NCI-H146 (cell line): ENCODE measurements around the gene DSTYK.
A peak's percentile ranks its signal among the peaks of the same experiment; 100 is the strongest.

Experiments
- DNase-seq: peaks from one replicate; lab custom pipeline; 2025; lab: John Stamatoyannopoulos, UW

Gene DSTYK

DNA sequence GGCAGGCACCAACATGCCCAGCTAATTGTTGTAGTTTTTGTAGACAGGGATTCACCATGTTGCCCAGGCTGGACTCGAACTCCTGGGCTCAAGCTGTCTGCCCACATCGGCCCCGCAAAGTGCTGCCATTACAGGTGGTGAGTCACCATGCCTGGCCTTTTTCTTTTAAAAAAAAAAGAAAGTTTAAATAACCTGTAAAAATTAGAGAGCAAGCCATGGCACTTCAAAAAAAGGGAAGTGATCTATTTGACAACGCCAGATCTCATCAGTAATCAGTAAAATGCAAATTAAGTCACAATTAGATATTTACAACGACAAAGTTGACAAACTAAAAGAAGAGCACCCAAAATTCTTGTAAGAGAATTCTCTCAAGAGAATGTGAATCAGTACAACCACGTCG is 86.8 kb downstream of the DSTYK start:
- DNase-seq, result no peak

DNA sequence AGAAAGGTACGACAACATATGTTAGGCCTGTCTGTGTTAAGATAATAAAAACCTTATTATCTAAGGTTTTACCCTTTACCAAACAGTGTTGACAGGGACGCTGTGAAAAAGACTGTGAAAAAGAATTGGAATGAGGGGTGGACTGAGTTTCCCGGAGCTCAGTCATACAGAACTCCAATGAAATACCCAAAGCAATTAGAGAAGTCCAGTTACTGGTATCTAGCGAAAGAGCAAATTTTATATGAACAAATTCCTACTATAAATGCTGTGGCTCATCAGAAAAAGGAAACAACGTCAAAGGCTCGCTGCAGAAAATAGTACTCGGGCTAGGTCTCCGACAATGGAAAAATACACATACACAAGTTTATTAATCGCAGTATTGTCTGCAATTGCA is 89.0 kb downstream of the DSTYK start:
- no peak for DNase-seq

DNA sequence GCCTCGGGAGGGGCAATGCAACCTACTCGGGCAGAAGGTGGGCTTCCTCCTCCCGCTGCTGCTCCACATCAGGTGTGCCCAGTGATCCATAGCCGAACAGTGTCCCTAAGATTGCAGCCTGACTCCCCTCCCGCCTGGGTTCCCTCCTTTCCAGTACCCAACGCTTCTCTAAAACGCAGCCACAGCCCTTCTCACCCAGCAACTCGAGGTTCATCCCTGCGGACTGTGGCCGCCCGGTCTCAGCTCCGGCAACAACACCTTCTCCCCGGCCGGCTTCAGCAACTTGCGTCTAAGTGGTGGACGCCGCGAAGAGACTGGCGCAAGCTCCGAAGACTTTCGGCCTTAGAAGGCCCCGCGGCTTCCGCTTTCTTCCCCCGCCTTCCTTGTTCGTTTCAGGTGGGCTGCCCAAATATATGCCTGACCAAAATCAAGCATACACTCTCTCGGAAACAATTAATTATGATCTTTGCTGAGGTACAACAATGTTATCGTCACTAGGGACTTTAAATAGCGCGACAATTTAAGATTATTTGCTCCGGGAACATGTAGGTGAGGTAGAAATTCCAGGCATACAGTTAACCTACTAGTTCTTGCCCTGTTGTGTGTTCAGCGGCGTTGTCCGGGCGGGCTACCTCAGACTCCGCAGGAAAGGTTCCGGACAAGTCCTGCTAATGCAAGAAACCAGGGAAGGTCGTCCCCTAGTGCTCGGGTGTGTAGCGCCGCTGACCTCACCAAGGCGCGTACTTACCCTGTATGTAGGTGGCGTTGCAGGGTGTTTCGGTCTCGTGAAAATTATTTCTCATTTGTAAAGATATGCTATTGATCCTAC is 89.6 kb downstream of the DSTYK start, which contains the start of gene RBBP5:
TSS of gene RBBP5 (minus strand) at position 319 of the 829 bp plus-strand sequence. CDS start at position 214, 105 bp downstream.
- DNase-seq, result peak; percentile 96

DNA sequence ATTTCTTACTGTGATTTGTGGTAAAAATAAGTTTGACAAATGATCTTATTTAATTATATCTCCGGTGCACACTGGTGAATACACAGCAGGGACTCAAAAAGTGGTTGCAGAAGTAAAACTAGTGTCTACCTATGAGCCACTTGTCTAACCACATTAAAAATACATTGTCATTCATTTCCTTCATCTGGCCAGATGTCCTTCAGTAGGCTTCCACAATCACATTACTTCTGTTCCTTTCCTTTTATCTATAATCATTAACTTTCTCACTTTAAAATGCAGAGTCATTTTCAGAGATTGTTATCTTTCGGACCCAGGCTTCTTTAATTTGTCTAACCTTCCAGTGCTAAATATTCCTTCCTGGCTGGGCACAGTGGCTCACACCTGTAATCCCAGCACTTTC is 92.8 kb downstream of the DSTYK start:
- DNase-seq, result no peak

DNA sequence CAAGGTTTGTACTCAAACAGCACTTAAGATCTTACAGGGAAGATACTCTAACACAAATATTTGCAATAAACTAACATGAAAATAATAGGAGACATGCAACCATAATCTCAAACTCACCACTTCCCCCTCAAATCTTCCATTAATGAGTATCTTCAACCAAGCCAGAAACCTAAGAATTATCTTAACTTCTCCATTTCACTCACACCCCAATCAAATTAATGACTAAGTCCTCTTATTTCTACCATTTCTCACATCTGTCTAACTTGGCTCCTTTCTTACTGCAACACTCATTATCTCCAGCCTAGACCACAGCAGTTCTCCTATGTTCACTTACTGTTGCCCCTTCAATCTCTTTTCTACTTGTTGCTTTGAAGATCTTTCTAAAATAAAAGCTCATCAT is 100.1 kb downstream of the DSTYK start:
- DNase-seq, result no peak

DNA sequence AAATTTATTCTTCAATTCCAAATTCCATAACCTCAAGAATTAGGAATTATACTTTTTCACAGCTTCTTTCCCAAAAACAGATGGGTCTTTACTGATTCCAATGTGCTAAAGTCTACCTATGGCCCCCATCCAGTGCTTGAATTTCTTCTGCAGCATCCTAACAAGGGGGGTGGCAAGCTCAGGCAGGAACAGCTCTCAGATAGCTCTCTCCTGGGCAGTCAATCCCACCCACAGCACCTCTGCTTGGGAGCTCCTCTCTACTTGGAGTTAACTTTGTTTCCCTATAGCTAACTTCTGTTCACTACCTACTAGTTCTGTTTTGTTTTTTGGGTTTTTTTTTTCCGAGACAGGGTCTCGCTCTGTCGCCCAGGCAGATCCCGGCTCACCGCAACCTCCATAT is 101.8 kb downstream of the DSTYK start:
- DNase-seq, result no peak

DNA sequence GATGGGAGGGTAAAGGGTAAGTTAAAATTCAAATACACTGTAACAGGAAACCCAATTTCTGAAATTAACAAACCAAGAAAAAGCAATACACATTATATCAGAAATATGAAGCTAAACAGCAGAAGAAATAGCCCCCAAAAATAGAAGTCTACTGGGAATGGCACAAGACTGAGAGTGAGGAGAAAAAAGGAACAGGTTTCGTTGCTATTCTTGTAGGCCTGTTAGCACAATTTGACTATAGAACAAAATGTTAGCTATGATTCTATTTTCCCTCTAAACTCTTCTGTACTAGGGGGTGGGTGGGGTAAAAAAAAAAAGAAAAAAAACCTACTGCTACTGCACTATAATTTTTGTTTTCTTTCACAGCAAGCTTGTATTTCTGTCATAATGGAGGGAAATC is 102.2 kb downstream of the DSTYK start:
- no peak for DNase-seq

DNA sequence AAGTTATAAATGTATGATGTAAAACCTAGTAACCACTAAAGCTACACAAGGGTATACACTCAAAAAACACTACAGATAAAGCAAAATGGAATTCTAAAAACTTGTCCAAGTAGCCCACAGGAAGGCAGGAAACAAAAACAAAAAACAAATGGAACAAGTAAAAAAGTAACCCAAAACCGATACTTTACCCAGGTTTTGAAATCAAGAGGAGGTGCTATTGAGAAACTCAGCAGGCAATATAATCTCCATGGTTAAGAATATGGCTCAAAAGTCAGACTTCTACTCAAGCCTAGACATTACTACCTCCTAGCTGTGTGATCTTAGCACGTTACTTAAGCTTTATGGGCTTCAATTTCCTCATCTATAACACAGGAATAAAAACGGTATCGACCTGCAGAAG is 103.0 kb downstream of the DSTYK start:
- DNase-seq, result no peak

DNA sequence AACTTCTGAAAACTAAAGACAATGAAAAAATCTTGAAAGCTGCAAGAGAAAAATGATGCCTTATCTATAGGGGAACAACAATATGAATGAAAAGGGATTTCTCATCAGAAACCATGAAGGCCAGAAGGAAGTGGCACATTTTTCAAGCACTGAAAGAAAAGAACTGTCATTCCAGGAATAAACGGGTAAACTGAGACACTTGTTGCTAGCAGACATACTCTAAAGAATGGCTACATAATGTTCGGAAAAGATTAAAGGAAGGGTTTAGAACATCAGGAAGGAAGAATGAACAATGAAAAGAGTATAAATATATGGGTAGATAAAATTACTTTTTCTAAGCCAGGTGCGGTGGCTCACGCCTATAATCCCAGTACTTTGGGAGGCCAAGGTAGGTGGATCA is 104.2 kb downstream of the DSTYK start:
- no peak for DNase-seq

DNA sequence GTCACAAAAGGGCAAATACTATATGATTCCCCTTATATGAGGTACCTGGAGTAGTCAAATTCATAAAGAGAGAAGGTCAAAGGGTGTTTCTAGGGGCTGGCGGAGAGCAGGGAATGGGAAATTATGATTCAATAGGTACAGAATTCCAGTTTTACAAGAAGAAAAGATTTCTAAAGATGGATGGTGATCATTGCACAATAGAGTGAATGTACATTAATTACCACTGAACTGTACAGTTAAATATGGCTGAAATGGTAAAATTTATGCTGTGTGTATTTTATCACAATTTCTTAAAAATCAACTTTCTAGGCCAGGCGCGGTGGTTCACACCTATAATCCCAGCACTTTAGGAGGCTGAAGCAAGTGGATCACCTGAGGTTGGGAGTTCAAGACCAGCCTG is 109.1 kb downstream of the DSTYK start:
- DNase-seq, result no peak

DNA sequence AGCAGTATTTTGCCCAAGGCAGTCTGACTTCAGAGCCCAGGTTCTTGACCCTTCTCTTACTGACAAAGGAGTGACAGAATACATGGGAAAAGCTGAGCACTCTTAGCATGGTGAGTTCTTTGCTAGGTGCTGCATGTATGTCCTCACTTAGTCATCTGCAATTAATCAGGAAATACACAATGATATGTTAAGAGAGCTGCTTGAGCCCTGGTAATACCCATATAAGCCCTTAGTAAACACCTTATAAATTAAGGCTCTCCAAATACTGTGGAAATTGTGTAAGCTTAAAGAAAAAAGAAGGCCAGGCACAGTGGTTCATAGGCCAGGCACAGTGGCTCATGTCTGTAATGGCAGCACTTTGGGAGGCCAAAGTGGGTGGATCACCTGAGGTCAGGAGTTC is 113.3 kb downstream of the DSTYK start:
- no peak for DNase-seq

DNA sequence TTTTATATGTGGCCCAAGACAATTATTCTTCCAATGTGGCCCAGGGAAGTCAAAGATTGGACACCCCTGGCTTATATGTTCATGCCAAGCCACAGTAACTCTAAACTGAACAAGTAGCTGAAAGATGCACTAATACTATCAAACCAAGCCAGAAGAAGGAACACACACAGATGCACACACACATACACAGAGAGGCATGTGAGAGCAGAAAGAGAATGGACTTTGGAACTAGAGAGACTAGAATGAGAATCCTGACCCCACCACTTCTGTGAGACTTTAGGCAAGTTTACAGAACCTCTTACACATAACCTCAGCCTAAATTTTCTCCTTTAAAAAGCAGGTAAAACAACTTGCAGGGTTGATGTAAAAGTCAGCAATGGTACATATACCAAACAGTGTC is 116.1 kb downstream of the DSTYK start:
- no peak for DNase-seq
